HG03571 (cell line): Measurements from ENCODE around the gene C1orf94.
"Not testable (repeated sequence)": the region's sequence is repeated elsewhere in the genome, so short reads cannot be mapped to it uniquely, and the experiment has no call there.

ENCODE experiments used
- ATAC-seq: cut with Tn5 transposase; IDR thresholded peaks from one replicate; pipeline ENCODE4 v1.9.1; 2021; ENCODE audit not compliant: unreplicated experiment

The C1orf94 gene

DNA sequence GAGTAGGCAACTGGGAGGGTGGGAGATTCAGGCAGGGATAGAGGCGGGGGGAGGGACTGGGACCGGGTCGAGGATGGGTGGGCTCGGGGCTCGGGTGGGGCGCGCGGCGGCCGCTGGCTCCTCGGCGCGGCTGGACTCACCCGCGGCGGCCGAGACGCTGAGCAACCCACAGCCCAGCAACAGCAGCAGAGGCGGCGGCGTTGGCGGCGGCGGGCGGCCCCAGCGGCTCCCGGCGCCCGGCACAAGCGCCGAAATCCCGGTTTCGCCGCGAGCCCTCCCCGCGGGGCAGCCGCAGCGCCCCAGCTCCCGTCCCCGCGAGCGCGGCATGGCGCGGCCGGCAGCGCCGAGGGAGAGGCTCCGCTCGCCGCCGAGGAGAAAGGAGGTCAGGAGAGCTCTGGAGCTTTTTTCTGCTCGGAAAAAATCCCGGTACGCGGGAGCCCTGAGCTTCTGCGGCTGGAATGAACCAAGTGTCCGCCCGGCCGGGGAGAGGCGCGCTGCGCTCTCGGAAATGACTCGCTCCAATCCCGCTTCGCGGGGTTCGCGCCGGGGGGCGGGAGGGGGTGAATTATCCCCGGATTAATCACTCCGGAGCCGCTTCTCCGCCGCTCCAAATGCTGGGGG, 11.8 kb upstream of the C1orf94 start, which contains the start of gene CSMD2:
CSMD2 (minus strand) TSS at position 460 of the 621 bp plus-strand sequence; CDS start at position 327, 133 bp downstream.
- ATAC-seq = no peak

DNA sequence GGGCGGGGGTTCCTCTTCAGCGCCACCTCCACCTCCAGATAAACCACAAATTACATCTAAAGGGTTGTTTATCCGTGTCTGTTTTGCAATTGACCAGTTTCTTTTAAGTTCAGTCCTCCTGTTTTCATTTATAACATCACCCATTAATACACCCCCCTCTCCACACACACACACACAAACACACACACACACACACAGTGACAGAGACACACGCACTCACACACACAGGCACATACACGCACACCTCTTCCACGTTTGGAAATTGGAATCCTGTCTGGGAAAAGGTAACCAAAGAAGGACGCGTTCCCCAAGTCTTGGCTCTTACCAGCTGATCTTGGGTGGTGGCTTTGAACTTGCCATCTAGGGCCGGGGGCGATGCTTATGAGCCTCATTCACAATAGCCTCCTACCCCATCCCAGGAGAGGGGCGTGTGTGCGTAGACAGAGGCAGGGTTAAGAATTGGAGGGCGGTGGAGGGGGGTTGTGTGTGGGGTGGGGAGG, 11.2 kb upstream of the C1orf94 start:
- ATAC-seq = no peak

DNA sequence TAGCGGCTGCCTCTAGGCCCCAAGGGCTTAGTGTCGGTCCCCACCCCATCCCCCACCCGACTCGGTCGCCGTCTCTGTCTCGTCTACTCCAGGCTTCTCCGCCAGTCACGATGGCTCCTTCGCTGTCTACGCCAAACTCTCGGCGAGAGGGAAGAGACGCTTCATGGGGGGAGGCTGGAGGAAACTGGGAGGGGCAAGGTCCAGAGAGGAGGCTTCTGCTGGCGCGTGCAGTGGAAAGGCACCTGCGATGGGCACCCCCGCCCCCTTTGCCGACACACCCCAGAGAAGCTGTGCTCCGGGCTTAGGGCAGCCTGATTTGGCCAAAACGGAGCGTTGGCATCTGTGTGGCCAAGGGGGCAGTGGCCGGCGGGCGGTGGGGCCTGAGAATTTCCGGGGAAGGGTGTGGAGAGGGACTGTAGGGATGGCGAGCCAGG, 10.5 kb upstream of the C1orf94 start:
- ATAC-seq = no peak

DNA sequence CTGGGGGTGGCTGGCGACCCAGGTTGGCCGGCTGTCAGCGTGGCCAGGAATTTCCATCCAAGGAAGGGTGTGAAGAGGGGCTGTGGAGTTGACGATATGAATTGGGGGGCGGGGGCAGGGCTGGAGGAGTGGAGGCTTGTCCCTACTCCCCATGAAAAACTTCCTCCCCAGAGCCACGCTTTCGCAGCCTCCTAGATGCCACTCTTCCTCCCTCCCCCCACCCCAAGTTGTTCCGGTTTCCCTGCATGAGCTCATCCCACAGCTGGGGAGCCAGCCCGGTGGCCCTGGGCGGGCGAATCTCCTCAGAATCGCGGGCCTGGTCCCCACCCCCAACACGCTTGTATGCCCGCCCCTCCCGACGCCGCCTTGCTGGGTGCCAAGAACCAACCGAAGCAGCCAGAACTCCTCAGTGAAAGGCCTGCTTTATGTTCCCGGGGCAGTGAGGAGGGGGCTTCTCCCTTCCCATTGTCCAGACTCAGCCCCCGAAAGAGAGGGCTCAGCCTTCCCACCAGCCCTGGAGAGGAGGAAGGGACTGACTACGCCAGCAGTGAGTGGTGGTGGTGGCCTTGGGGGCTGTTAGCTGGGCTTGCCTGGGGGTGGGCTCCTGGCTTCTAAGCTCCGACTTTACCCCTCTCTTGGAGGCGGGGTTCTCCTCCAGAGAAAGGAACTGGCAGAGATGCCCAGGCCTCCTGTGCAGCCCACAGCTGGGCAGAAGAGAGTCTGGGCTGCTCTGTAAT, 9.9 kb upstream of the C1orf94 start:
- no peak for ATAC-seq

DNA sequence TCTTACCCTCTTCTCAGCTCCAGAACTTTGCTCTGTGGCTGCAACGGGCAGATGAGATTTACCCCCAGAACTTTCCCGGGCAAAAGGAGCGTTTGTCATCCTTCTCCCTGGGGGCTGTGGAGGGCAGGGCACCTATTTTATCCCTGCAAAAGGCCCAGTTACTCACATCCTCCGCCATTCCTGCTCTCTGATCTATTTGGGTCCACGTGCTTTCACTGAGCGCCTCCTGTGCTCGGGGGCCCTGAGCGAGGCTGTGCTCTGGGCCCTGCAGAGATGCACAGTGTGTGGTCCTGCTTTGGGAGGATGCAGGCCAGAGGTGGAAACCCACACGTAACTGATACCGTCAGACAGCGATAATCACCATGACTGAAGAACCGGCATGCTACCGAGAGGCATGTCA, 9.3 kb upstream of the C1orf94 start:
- no peak for ATAC-seq

DNA sequence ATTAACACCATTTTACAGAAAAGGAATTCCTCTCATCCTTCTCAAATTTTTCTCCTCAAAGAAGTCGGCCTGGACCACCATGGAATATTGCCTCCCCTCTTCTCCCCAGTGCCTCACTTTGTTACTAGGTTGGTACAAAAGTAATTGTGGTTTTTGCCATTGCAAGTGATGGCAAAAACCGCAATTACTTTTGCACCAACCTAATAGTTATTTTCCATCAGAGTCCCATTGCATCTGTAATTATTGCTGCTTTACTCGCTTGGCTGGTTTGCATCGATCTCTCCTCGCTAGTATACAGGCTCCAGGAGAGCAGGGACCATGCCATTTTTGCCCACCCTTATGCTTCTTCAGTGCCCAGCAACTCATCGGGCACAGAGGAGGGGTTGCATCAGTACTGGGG, 963 bp upstream of the C1orf94 start:
- ATAC-seq = no peak

DNA sequence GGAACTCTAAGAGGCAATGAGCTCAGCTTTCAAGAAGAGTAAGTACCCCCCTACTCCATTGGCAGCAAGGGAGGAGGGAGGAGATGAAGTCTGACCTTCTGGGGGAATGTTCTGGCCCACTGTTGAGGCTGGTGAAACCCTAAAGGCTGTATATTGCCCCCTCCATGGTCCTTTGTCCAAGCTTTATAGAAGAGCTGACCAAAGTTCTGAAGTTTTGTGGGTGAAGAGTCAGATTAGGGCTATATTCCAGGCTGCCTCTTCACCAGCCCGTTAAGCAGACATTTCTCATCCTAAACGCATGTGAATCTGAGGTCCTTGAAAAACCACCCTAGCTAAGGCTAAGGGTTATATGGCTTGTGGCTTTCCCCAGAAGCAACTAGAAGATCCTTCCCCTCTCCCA, 1.4 kb downstream of the C1orf94 start:
- ATAC-seq = no peak

DNA sequence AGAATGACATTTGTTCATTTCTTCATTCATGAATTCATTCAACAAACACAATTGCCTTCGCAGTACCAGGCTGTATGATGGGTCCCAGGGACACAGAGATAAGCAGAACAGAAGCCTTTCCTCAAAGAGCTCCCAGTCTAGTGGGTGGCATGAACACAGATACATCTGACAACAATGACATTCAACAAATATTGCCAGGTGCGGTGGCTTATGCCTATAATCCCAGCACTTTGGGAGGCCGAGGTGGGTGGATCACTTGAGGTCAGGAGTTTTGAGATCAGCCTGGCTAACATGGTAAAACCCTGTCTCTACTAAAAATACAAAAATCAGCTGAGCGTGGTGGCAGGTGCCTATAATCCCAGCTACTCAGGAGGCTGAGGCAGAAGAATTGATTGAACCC, 6.7 kb downstream of the C1orf94 start:
- ATAC-seq = not testable (repeated sequence)

DNA sequence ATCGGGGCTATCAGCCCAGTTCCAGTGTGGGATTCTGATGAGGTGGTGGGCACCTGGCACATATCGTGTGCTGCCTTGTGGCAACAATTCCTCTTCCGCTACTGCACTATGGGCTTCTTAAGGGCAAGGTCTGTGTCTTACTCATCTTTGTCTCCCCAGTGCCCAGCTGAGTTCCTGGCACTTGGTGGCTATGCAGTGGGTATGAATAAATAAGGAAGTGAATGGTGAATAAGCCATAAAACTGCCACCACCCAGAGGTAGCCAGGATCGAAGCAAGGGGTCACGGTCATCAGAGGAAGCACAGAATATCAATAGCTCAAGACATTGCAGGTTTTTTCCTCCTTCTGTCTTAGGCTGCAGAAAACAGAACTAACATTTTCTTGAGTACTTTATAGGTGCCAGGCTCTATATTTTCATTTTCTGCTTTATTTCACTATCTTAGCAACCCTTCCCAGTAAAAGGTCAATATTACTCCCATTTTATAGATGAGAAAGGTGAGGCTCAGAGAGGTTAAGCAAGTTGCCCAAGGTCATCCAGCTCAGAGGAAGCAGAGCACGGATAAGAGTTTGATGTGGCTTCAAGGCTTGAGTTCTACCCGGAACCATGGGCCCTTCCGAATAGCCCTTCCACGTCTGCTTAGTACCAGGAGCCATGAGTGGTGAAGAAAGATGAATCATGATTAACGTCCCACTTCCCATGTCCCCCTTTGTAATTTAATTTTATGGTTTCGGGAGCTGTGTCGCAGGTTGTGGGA, 10.2 kb downstream of the C1orf94 start:
- no peak for ATAC-seq

DNA sequence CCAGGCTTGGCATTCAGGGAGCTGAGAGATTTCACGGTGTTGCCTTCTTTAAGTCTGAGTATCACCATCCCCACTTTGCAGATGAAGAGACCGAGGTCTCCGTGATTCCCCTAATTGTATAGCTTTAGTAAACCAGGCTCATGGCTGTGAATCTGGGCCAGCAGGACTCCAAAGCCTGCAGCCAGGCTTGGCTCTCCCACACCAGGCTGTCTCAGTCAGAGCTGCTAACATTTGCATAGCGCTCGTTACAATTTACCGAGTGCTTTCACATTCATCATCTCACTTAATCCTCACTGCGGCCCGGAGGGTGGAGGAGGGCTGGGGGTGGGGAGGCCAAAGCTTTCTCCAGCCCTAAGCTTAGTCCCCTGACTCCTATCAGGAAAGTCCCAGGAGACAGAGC, 11.7 kb downstream of the C1orf94 start:
- no peak for ATAC-seq

DNA sequence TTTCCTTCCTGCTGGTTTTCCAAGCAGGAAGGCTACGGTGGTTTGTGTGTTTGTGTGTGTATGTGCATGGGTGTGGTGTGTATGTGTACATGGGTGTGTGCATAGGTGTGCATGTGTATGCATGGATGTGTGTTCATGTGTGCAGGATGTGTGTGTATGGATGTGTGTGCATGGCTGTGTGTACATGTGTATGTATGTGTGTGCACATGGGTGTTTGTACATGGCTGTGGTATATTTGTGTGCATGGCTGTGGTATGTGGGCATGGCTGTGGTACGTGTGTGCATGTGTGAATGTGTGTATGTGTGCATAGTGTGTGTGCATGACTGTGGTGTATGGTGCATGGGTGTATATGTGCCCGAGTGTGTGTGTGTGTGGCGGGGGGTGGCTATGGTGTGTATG, 12.3 kb downstream of the C1orf94 start:
- no peak for ATAC-seq

DNA sequence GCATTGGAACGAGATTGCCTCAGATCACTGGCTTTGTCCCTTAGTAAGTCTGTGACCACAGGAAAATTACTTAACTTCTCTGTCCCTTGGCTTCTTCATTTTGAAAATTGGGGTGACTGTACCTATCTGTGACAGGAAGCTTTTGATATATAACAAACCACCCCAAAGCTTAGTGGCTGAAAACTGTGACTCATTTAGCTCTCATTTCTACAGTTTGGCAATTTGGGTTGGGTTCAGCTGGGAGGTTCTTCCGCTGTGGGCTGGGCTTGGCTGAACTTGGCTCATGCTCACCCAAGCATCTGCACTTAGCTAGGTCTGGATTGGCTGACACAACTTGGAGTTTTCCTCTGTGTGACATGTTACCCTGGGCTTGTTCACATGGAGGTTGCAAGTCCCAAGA, 14.0 kb downstream of the C1orf94 start:
- no peak for ATAC-seq

DNA sequence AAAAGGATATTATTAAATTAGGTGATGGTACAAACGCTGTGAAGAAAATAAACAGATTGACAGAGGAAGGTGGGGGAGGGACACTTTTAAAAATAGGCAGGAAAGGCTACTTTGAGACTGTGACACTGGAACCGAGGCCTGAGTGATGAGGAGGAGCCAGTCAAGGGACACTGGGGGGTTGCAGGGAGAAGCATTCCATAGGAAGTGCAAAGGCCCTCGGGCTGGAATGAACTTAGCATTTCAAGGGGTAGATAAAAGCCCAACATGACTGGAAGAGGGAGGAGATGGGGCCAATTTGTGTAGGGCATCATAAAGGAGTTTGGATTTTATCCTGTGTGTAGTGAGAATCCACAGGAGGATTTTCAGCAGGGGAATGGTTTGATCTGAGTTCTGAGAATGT, 15.9 kb downstream of the C1orf94 start:
- no peak for ATAC-seq

DNA sequence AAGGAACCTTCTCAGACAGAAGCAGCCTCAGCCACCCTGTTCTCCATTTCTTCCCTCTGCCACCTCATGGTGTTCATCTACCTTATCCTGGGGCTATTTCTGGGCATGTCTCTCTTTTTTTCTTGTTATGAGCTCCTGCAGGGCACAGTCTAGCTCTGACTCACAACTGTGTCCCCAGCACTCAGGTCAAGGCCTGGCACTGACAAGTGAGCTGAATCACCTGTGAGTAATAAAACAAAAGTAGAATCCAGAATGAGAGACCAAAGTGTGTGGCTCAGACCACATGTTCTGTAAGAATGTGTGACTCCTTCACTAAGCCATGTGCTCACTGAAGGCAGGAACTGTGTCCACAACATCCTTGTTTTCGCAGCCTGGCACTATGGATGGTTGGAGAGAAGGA, 23.2 kb downstream of the C1orf94 start:
- no peak for ATAC-seq

DNA sequence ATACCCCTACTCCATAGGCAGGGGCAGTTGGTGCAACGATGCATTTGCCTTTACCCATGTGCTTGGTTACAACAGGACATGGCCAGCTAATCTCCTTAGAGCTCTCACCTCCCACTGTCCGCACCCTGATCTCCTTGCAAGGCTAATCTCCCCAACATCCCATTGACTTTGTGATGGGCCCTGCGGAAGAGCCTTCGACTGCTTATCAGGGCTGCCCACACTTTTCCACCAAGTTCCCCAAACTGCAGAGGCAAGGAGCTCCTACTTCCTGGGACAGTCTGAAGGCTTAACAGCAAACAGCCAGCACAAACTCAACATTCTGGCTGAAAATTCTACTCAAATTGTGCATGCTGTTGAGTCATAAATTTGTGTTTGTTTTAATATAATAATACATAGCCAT, 36.0 kb downstream of the C1orf94 start:
- ATAC-seq = no peak

DNA sequence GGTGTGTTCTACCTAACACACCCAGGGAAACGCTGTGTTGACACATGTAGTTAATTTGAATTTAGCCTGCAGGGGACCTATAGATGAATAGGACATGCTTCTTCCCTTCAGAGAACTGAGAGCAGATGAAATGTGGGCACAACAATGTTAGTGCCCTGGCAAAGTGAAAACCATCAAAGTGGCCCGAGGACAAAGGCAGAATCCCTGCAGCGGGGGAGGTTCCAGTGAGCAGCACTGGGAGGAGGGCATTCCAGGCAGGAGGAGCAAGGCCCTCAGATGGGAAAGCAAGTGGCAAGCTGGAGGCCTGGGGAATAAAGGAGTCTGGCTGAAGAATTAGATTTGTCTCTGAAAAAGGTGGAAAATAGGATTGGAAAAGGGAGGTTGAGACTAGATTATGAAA, 37.2 kb downstream of the C1orf94 start:
- no peak for ATAC-seq

DNA sequence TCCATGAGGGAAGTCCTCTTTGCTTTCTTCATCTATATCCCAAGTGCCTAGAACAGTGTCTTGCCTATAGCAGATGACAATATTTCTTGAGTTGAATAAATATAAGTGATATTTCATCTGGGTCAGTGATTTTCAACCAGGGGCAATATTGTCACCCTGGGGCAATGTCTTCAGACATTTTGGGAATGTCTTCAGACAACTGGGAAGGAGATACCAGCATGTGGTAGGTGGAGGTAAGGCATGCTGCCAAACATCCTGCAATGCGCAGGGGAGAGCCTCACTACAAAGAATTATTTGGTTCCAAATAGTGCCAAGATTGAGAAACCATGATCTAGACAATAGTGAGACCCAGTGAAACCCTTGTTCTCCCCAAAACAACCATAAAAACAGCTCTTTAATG, 54.7 kb downstream of the C1orf94 start:
- no peak for ATAC-seq

DNA sequence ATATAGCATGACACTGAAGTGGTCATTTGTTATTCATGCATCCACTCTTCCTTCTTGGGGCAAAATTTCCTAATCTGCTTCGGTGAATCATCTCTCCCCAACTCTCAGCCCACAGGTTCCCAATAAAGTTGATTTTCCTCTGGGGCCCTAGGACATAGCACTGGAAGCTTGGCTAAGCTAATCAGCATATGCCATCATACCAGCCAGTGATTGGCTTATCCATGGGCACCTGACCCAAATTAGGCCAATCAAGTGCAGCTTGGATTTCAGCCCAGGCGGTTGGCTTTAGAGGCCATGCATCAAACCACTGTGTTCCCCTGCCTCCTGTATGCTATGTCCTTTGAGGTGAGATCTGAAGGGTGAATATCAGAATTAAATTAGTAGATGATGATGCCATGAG, 58.9 kb downstream of the C1orf94 start:
- no peak for ATAC-seq

DNA sequence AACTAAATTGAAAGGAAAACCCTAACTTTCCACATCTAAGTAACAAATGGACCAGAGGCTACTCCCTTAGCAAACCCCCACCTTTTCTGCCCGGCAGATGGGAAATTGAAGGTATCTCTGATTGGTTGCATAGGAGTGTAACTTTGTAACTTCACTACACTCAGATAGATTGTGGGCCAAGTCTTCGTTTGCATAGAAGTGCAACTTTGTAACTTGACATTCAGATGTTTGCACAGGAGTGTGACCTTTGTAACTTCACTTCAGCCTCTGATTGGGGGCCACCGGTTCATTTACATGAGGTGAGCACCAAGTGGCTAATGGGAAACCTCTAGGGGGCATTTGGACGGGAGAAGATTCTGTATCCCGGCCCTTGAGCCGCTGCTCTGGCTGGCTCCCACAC, 59.4 kb downstream of the C1orf94 start:
- ATAC-seq = no peak

DNA sequence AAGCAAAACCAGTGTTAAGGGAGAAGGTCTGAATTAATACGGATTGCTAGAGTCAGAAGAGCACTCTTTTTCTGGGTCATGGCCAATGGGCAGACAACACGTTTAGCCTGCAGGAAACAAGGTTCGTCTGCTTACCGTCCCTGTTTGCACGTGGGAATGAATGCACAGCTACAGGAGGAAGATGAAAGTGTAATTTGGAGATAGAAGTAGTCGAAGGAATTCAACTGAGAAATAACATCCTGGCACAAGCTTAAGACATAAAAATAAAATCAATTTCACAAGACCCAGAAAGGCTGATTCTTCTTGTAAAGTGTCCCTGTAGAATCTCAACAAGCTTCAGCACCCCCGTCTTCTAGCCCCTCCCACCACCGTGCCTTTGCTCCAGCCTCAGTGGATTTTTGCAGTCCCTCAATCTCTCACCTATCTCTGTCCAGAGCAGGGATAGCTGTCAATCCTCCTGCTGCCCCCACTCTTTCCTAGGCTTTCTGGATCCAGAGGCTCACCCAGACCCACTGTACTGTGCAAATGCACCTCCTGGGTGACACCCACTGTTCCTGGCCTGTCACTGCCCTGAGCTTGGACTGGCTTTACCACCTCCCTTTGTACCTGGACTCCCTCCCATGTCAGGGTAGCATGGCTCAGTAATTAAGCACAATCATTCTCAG, 60.6 kb downstream of the C1orf94 start:
- ATAC-seq = no peak

DNA sequence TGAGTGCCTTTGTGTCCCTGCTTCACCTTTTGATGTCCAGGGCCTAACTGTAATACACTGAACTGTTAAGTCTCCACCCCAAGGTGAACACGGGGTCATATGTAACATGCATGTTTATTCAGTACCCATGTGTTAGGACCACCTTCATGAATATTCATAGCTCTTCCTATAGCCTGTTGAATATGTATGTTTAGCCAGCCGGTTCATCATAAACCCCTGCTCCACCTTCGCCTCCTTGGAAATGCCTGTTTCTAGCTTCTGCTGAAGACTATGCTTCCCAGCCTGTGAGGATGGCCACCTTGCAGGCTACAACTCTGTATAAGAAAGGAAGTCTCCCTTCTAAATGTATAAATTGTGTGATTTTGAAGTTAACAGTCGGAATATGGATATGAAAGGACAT, 69.3 kb downstream of the C1orf94 start:
- ATAC-seq = no peak
